GM12878 (cell line): ENCODE results near the gene GAS2L3. TPM values are rescaled to one million over a fixed set of nuclear protein-coding genes. Genes with fewer than 3 reads are reported as not detected.

ENCODE experiments used
- ATAC-seq: fragments of 200-7000 bp; cut with Tn5 transposase; 3 replicates; pipeline ENCODE4 v1.9.1; 2020; ENCODE audit warnings: mild to moderate bottlenecking, moderate library complexity
- BruUV-seq: library from RNA; stranded (reverse); fragments of 400-500 nt; replicated peaks from 2 replicates; lab custom pipeline; 2021; lab: Mats Ljungman, UMichigan
- CTCF ChIA-PET: fragments of 300-600 bp; sonication (Branson Sonifier 250); formaldehyde crosslinking; extraction: SDS; loops from one replicate; lab custom pipeline; 2021; ENCODE audit warnings: inconsistent platforms; lab: Yijun Ruan, JAX
- POLR2A ChIA-PET: fragments of 350-600 bp; formaldehyde crosslinking; extraction: SDS; loops from one replicate; lab custom pipeline; 2021; ENCODE audit warnings: inconsistent platforms; lab: Charles Lee
- RAD21 ChIA-PET: fragments of 300-600 bp; sonication (Branson Sonifier 250); formaldehyde crosslinking; loops from one replicate; lab custom pipeline; 2023; ENCODE audit warnings: antibody characterized with exemption; ENCODE audit not compliant: unreplicated experiment; lab: Charles Lee
- SMC1A ChIA-PET: fragments of 300-600 bp; sonication (Branson Sonifier 250); formaldehyde crosslinking; loops from one replicate; lab custom pipeline; 2023; ENCODE audit not compliant: unreplicated experiment, uncharacterized antibody; lab: Charles Lee
- DNase-seq: peaks from one replicate; pipeline ENCODE4 v3.0.0-alpha.2; 2011; ENCODE audit warnings: low read depth, low spot score
- FAIRE-seq: peaks from 3 replicates; lab custom pipeline; 2011; peaks lifted over from hg19 to GRCh38; lab: Jason Lieb, UNC
- H2AFZ ChIP-seq: 2 replicates; pipeline ENCODE4 v1.6.0; 2011; ENCODE audit warnings: low read depth, low read length, control low read depth; ENCODE audit not compliant: control insufficient read depth
- H3K27ac ChIP-seq: 2 replicates; pipeline ENCODE4 v1.5.1; 2011; ENCODE audit warnings: control low read depth; ENCODE audit not compliant: control insufficient read depth, insufficient read depth
- H3K27me3 ChIP-seq, 2 experiments: replicated peaks in 1 of 2; 2 replicates each; pipeline versions ENCODE4 v1.6.0 to v1.6.1; 2011; ENCODE audit warnings: low read length in 1 of 2; ENCODE audit not compliant: control insufficient read depth in 2 of 2, insufficient read depth in 2 of 2
- H3K36me3 ChIP-seq, 2 experiments: 2 replicates each; pipeline ENCODE4 v1.5.1; 2011; ENCODE audit warnings: low read length in 1 of 2; ENCODE audit not compliant: control insufficient read depth in 2 of 2, insufficient read depth in 2 of 2
- H3K4me1 ChIP-seq: 2 replicates; pipeline ENCODE4 v1.6.1; 2011; ENCODE audit warnings: mild to moderate bottlenecking, low read length, moderate library complexity, mixed read lengths; ENCODE audit not compliant: control insufficient read depth, insufficient read depth
- H3K4me2 ChIP-seq: 2 replicates; pipeline ENCODE4 v1.6.0; 2011; ENCODE audit warnings: control low read depth; ENCODE audit not compliant: control insufficient read depth, insufficient read depth
- H3K4me3 ChIP-seq: fragments of 200-600 bp; sonication (generic); 2 replicates; pipeline ENCODE4 v1.5.1; 2016
- H3K79me2 ChIP-seq: 2 replicates; pipeline ENCODE4 v1.6.0; 2011; ENCODE audit warnings: low read length; ENCODE audit not compliant: control insufficient read depth, insufficient read depth
- H3K9ac ChIP-seq: 2 replicates; pipeline ENCODE4 v1.8.0; 2011; ENCODE audit warnings: low read length, control low read depth, mixed read lengths; ENCODE audit not compliant: control insufficient read depth, insufficient read depth
- H3K9me3 ChIP-seq: replicated peaks from 3 replicates; pipeline ENCODE4 v1.5.1; 2011; ENCODE audit warnings: mild to moderate bottlenecking, low read length; ENCODE audit not compliant: control insufficient read depth, insufficient read depth
- H4K20me1 ChIP-seq: 2 replicates; pipeline ENCODE4 v1.6.0; 2011; ENCODE audit not compliant: control insufficient read depth, insufficient read depth
- BRCA1 ChIP-seq: IDR thresholded peaks from 2 replicates; pipeline ENCODE4 v1.6.1; 2011; ENCODE audit warnings: low read depth, low read length, improper control_type of control experiment
- CHD1 ChIP-seq: IDR thresholded peaks from 2 replicates; pipeline ENCODE4 v1.6.1; 2012; ENCODE audit warnings: low read depth, low read length, improper control_type of control experiment
- EED ChIP-seq: sonication (generic); IDR thresholded peaks from 2 replicates; pipeline ENCODE4 v1.6.1; 2016; ENCODE audit warnings: antibody characterized with exemption, low read depth
- HCFC1 ChIP-seq: fragments of 150-350 bp; IDR thresholded peaks from 2 replicates; pipeline ENCODE4 v1.6.1; 2014; ENCODE audit warnings: low read length
- MXI1 ChIP-seq: fragments of 150-350 bp; IDR thresholded peaks from 2 replicates; pipeline ENCODE4 v1.6.1; 2011; ENCODE audit warnings: low read depth, mild to moderate bottlenecking, inconsistent platforms, low read length, improper control_type of control experiment
- NFXL1 ChIP-seq: fragments of 450-650 bp; IDR thresholded peaks from 2 replicates; pipeline ENCODE4 v1.6.1; 2017; ENCODE audit warnings: antibody characterized with exemption, mild to moderate bottlenecking, borderline replicate concordance
- NR2C1 ChIP-seq: fragments of 450-650 bp; IDR thresholded peaks from 2 replicates; pipeline ENCODE4 v1.6.1; 2017; ENCODE audit warnings: antibody characterized with exemption, mild to moderate bottlenecking, moderate library complexity
- PAX5 ChIP-seq: IDR thresholded peaks from 2 replicates; pipeline ENCODE4 v1.6.1; 2011; ENCODE audit warnings: low read depth, low read length, borderline replicate concordance
- STAT3 ChIP-seq: IDR thresholded peaks from 2 replicates; pipeline ENCODE4 v1.6.1; 2011; ENCODE audit warnings: low read depth, low read length, improper control_type of control experiment
- WGBS: methylation state at CpG from one replicate; pipeline ENCODE4 v1.1.6; 2016; ENCODE audit warnings: low lambda C conversion rate; ENCODE audit not compliant: insufficient replicate concordance, insufficient coverage; ENCODE audit errors: missing lambda C conversion rate; 5-methylcytosine and 5-hydroxymethylcytosine counted together
- in situ Hi-C: fragments of 300-500 bp; cut with MboI; formaldehyde crosslinking; loops from 9 replicates; pipeline ENCODE4 v1.14.3; 2018; ENCODE audit warnings: mixed read lengths
- intact Hi-C: fragments of 100-400 bp; cut with micrococcal nuclease; formaldehyde crosslinking; loops from one replicate; pipeline ENCODE4 v1.14.2; 2022; ENCODE audit not compliant: unreplicated experiment
- polyA plus RNA-seq, 11 experiments: library from polyadenylated mRNA; depleted of rRNA in 4 of 11; unstranded in 6 of 11; stranded (reverse) in 5 of 11; fragments of >200 nt; fragmentation: Nextera tagmentation in 4 of 11; fragmentation: Illumina TruSeq in 1 of 11; extraction: Ambion mirVana in 4 of 11; extraction: Trizol in 1 of 11; gene quantifications; 1 replicate in 1 of 11; 2 replicates in 10 of 11; pipeline versions ENCODE4 v1.2.1 to v1.2.3, GENCODE V29; 2011 to 2016; ENCODE audit warnings: inconsistent platforms in 2 of 11, missing spikeins in 2 of 11, low read depth in 1 of 11
- total RNA-seq, 4 experiments: library from RNA; depleted of rRNA in 3 of 4; stranded (reverse); fragments of >200 nt in 3 of 4; fragmentation: Illumina TruSeq in 1 of 4; extraction: Trizol in 1 of 4; gene quantifications; 2 replicates each; pipeline versions ENCODE4 v1.2.1 to v1.2.3, GENCODE V29; 2013 to 2021
- TF ChIP-seq, protein P1 (sequence below): fragments of 450-650 bp; IDR thresholded peaks from 2 replicates; pipeline ENCODE4 v1.6.1; 2017; ENCODE audit warnings: mild to moderate bottlenecking, moderate library complexity
- TF ChIP-seq, protein P2 (sequence below): fragments of 450-650 bp; IDR thresholded peaks from 2 replicates; pipeline ENCODE4 v1.6.1; 2017; ENCODE audit warnings: borderline replicate concordance
- TF ChIP-seq, protein P3 (sequence below): IDR thresholded peaks from 2 replicates; pipeline ENCODE4 v1.6.1; 2012; ENCODE audit warnings: low read length, inconsistent platforms
- TF ChIP-seq, protein P4 (sequence below): IDR thresholded peaks from 2 replicates; pipeline ENCODE4 v1.6.1; 2011; ENCODE audit warnings: low read depth, mild to moderate bottlenecking, low read length, moderate library complexity, borderline replicate concordance; ENCODE audit errors: extremely low read depth
- TF ChIP-seq, protein P5 (sequence below): IDR thresholded peaks from 2 replicates; pipeline ENCODE4 v1.6.1; 2011; ENCODE audit warnings: mild to moderate bottlenecking, low read depth, low read length, moderate library complexity; ENCODE audit not compliant: insufficient replicate concordance

The GAS2L3 gene
- total and polyA plus RNA-seq, 10 of the 15 experiments (the other 5 are each of a cell fraction or from before 2014, with no cell fraction given): 0.46 to 6.6 (median 2.4) TPM

DNA sequence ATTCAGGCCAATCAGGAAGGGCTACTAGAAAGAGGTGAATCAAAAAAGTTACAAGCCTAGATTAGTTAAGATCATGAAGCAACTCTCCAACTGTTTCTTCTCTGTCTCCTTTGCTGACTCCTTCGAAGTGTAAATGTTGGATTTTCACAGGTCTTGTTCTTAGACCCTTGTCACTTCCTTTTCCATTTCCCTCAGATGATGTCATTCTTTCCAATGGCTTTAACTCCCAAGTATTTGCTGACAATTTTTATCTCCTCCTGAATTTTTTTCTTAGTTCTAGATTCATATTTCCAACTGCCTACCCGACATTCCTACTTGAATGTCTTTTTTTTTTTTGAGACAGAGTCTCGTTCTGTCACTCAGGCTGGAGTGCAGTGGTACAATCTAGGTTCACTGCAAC lies 10.8 kb downstream of the GAS2L3 start:
- no peaks in the 10 kb centered on the region for H4K20me1 ChIP-seq
- ATAC-seq (no peak), DNase-seq (no peak), FAIRE-seq (no peak)
- no TSS peak for BruUV-seq
- peaks cover 5% of the 10 kb centered on the region; the same call in 2 of the 3 replicates for H3K9me3 ChIP-seq
- H3K27me3 ChIP-seq: no peaks in the 10 kb centered on the region
- ChIA-PET POLR2A (no interaction called here), RAD21 (no interaction called here), SMC1A (no interaction called here), CTCF (interaction anchor here (0.8 to 1.2 kb wide), 2 partner anchors 15 to 30 kb away, joined by 3 to 4 read pairs; no protein-coding TSS in a partner anchor)
- in situ Hi-C loops (no loop called here), intact Hi-C loops (no loop called here)
- no peak overlapping the region for H3K4me3 ChIP-seq
- TF ChIP-seq, protein P1, sequence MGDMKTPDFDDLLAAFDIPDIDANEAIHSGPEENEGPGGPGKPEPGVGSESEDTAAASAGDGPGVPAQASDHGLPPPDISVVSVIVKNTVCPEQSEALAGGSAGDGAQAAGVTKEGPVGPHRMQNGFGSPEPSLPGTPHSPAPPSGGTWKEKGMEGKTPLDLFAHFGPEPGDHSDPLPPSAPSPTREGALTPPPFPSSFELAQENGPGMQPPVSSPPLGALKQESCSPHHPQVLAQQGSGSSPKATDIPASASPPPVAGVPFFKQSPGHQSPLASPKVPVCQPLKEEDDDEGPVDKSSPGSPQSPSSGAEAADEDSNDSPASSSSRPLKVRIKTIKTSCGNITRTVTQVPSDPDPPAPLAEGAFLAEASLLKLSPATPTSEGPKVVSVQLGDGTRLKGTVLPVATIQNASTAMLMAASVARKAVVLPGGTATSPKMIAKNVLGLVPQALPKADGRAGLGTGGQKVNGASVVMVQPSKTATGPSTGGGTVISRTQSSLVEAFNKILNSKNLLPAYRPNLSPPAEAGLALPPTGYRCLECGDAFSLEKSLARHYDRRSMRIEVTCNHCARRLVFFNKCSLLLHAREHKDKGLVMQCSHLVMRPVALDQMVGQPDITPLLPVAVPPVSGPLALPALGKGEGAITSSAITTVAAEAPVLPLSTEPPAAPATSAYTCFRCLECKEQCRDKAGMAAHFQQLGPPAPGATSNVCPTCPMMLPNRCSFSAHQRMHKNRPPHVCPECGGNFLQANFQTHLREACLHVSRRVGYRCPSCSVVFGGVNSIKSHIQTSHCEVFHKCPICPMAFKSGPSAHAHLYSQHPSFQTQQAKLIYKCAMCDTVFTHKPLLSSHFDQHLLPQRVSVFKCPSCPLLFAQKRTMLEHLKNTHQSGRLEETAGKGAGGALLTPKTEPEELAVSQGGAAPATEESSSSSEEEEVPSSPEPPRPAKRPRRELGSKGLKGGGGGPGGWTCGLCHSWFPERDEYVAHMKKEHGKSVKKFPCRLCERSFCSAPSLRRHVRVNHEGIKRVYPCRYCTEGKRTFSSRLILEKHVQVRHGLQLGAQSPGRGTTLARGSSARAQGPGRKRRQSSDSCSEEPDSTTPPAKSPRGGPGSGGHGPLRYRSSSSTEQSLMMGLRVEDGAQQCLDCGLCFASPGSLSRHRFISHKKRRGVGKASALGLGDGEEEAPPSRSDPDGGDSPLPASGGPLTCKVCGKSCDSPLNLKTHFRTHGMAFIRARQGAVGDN: no peak
- no peak for TF ChIP-seq HCFC1
- no peak for TF ChIP-seq EED
- TF ChIP-seq, protein P2, sequence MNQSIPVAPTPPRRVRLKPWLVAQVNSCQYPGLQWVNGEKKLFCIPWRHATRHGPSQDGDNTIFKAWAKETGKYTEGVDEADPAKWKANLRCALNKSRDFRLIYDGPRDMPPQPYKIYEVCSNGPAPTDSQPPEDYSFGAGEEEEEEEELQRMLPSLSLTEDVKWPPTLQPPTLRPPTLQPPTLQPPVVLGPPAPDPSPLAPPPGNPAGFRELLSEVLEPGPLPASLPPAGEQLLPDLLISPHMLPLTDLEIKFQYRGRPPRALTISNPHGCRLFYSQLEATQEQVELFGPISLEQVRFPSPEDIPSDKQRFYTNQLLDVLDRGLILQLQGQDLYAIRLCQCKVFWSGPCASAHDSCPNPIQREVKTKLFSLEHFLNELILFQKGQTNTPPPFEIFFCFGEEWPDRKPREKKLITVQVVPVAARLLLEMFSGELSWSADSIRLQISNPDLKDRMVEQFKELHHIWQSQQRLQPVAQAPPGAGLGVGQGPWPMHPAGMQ: no peak
- no peak for TF ChIP-seq NFXL1
- no peak for TF ChIP-seq PAX5
- TF ChIP-seq BRCA1: no peak
- TF ChIP-seq, protein P3, sequence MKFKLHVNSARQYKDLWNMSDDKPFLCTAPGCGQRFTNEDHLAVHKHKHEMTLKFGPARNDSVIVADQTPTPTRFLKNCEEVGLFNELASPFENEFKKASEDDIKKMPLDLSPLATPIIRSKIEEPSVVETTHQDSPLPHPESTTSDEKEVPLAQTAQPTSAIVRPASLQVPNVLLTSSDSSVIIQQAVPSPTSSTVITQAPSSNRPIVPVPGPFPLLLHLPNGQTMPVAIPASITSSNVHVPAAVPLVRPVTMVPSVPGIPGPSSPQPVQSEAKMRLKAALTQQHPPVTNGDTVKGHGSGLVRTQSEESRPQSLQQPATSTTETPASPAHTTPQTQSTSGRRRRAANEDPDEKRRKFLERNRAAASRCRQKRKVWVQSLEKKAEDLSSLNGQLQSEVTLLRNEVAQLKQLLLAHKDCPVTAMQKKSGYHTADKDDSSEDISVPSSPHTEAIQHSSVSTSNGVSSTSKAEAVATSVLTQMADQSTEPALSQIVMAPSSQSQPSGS: no peak
- no peak for TF ChIP-seq CHD1
- TF ChIP-seq MXI1: no peak
- no peak for TF ChIP-seq STAT3
- no peak for TF ChIP-seq NR2C1
- TF ChIP-seq, protein P4, sequence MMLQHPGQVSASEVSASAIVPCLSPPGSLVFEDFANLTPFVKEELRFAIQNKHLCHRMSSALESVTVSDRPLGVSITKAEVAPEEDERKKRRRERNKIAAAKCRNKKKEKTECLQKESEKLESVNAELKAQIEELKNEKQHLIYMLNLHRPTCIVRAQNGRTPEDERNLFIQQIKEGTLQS: no peak
- TF ChIP-seq, protein P5, sequence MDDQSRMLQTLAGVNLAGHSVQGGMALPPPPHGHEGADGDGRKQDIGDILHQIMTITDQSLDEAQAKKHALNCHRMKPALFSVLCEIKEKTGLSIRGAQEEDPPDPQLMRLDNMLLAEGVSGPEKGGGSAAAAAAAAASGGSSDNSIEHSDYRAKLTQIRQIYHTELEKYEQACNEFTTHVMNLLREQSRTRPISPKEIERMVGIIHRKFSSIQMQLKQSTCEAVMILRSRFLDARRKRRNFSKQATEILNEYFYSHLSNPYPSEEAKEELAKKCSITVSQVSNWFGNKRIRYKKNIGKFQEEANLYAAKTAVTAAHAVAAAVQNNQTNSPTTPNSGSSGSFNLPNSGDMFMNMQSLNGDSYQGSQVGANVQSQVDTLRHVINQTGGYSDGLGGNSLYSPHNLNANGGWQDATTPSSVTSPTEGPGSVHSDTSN: no peak
- H2AFZ ChIP-seq: no peak overlapping the region
- H3K9ac ChIP-seq: no peak overlapping the region
- WGBS: 31% methylated on average over 3 of the region's 3 CpGs
- H3K4me1 ChIP-seq: no peaks in the 10 kb centered on the region
- no peak overlapping the region for H3K4me2 ChIP-seq
- no peaks in the 10 kb centered on the region for H3K36me3 ChIP-seq
- H3K79me2 ChIP-seq: no peaks in the 10 kb centered on the region
- H3K27ac ChIP-seq: no peak overlapping the region
